HCT116 (cell line): ENCODE data around the gene COL7A1. TPM values are rescaled to one million over a fixed set of nuclear protein-coding genes. Genes with fewer than 3 reads are reported as not detected.

Experiments
- ATAC-seq: fragments of 200-7000 bp; cut with Tn5 transposase; 2 replicates; pipeline ENCODE4 v1.9.1; 2020; ENCODE audit warnings: mild to moderate bottlenecking, moderate library complexity
- BruUV-seq: library from RNA; stranded (reverse); fragments of 400-500 nt; replicated peaks from 2 replicates; lab custom pipeline; 2021; lab: Mats Ljungman, UMichigan
- CTCF ChIA-PET: fragments of 300-600 bp; sonication (Branson Sonifier 250); formaldehyde crosslinking; loops from one replicate; lab custom pipeline; 2021; ENCODE audit warnings: antibody characterized with exemption; lab: Charles Lee
- POLR2A ChIA-PET: fragments of 300-600, 350-600 bp; sonication (Branson Sonifier 250); formaldehyde crosslinking; loops from one replicate; lab custom pipeline; 2021; ENCODE audit warnings: antibody characterized with exemption; lab: Charles Lee
- RAD21 ChIA-PET, 2 experiments: fragments of 300-600 bp; sonication (Branson Sonifier 250); formaldehyde crosslinking; loops; one replicate each; lab custom pipeline; 2023; ENCODE audit warnings: low total read pairs in 2 of 2; ENCODE audit not compliant: uncharacterized antibody in 2 of 2, unreplicated experiment in 2 of 2, low non-redundant PET in 1 of 2; lab: Charles Lee
- DNase-seq: peaks from one replicate; pipeline ENCODE4 v3.0.0-alpha.2; 2010; ENCODE audit warnings: low read depth, low spot score
- H2AFZ ChIP-seq: fragments of 200-600 bp; shearing (Covaris generic), sonication (generic); 2 replicates; pipeline ENCODE4 v1.6.1; 2017; ENCODE audit warnings: low read depth, mixed run types, mixed read lengths, antibody characterized with exemption, low read length; ENCODE audit not compliant: poor library complexity, severe bottlenecking
- H3K27ac ChIP-seq: 2 replicates; pipeline ENCODE4 v1.5.1; 2012; ENCODE audit warnings: low read depth, low read length
- H3K27me3 ChIP-seq: fragments of 200-600 bp; sonication (generic); 2 replicates; pipeline ENCODE4 v1.6.1; 2016; ENCODE audit warnings: mixed run types, low read length, mixed read lengths; ENCODE audit not compliant: insufficient read depth
- H3K36me3 ChIP-seq, 2 experiments: fragments of 200-500 bp in 1 of 2; fragments of 200-600 bp in 1 of 2; sonication (Bioruptor generic) in 1 of 2; sonication (generic) in 1 of 2; 2 replicates each; pipeline versions ENCODE4 v1.5.1 to v1.6.1; 2014 to 2016; ENCODE audit warnings: low read length in 2 of 2, inconsistent platforms in 1 of 2, mixed read lengths in 1 of 2, mixed run types in 1 of 2; ENCODE audit not compliant: insufficient read depth in 2 of 2, control insufficient read depth in 1 of 2
- H3K4me1 ChIP-seq, 2 experiments: fragments of 200-600 bp in 1 of 2; sonication (generic) in 1 of 2; 2 replicates each; pipeline versions ENCODE4 v1.5.1 to v1.6.1; 2012 to 2017; ENCODE audit warnings: low read length in 2 of 2, inconsistent platforms in 1 of 2, mild to moderate bottlenecking in 1 of 2, mixed read lengths in 1 of 2, mixed run types in 1 of 2, moderate library complexity in 1 of 2; ENCODE audit not compliant: insufficient read depth in 2 of 2, control insufficient read depth in 1 of 2
- H3K4me2 ChIP-seq: fragments of 200-600 bp; sonication (generic); 2 replicates; pipeline ENCODE4 v1.6.1; 2017; ENCODE audit warnings: mixed run types, low read length, mixed read lengths
- H3K4me3 ChIP-seq, 2 experiments: fragments of 200-600 bp in 1 of 2; sonication (generic) in 1 of 2; replicated peaks in 1 of 2; 2 replicates each; pipeline ENCODE4 v1.5.1; 2011 to 2016; ENCODE audit warnings: low read length in 2 of 2, control low read depth in 1 of 2, low read depth in 1 of 2, mild to moderate bottlenecking in 1 of 2, mixed read lengths in 1 of 2, mixed run types in 1 of 2
- H3K79me2 ChIP-seq: fragments of 200-600 bp; sonication (generic); 2 replicates; pipeline ENCODE4 v1.6.1; 2017; ENCODE audit warnings: mild to moderate bottlenecking, mixed run types, low read length, moderate library complexity, mixed read lengths; ENCODE audit not compliant: insufficient read depth
- H3K9ac ChIP-seq: fragments of 200-600 bp; sonication (generic); 2 replicates; pipeline ENCODE4 v1.6.1; 2016; ENCODE audit warnings: low read length, mixed read lengths
- H3K9me2 ChIP-seq: fragments of 200-600 bp; sonication (generic), shearing (Covaris generic); 2 replicates; pipeline ENCODE4 v1.6.1; 2017; ENCODE audit warnings: mixed run types, mild to moderate bottlenecking, moderate library complexity; ENCODE audit not compliant: insufficient read depth
- H3K9me3 ChIP-seq, 2 experiments: fragments of 200-500 bp in 1 of 2; fragments of 200-600 bp in 1 of 2; sonication (Bioruptor generic) in 1 of 2; sonication (generic) in 1 of 2; 2 replicates each; pipeline ENCODE4 v1.6.1; 2014 to 2017; ENCODE audit warnings: low read length in 2 of 2, mixed read lengths in 2 of 2, inconsistent platforms in 1 of 2, low read depth in 1 of 2, mild to moderate bottlenecking in 1 of 2, mixed run types in 1 of 2, moderate library complexity in 1 of 2; ENCODE audit not compliant: control insufficient read depth in 1 of 2, insufficient read depth in 1 of 2
- H4K20me1 ChIP-seq: fragments of 200-600 bp; sonication (generic), shearing (Covaris generic); 2 replicates; pipeline ENCODE4 v1.6.1; 2017; ENCODE audit warnings: mixed run types, mild to moderate bottlenecking, moderate library complexity; ENCODE audit not compliant: insufficient read depth
- CEBPB ChIP-seq: IDR thresholded peaks from 2 replicates; pipeline ENCODE4 v1.6.1; 2012; ENCODE audit warnings: low read depth
- EGR1 ChIP-seq: IDR thresholded peaks from 2 replicates; pipeline ENCODE4 v1.6.1; 2012; ENCODE audit warnings: low read depth
- FOSL1 ChIP-seq: IDR thresholded peaks from 2 replicates; pipeline ENCODE4 v1.6.1; 2012; ENCODE audit warnings: low read depth
- POLR2A ChIP-seq: IDR thresholded peaks from 2 replicates; pipeline ENCODE4 v1.7.0; 2011; ENCODE audit warnings: borderline replicate concordance; ENCODE audit not compliant: insufficient read depth, insufficient read length; ENCODE audit errors: extremely low read depth
- POLR2AphosphoS5 ChIP-seq: IDR thresholded peaks from 2 replicates; pipeline ENCODE4 v1.6.1; 2011; ENCODE audit warnings: mild to moderate bottlenecking, low read depth, low read length, moderate library complexity
- SIN3A ChIP-seq: IDR thresholded peaks from 2 replicates; pipeline ENCODE4 v1.6.1; 2012; ENCODE audit warnings: low read depth
- SP1 ChIP-seq: IDR thresholded peaks from 2 replicates; pipeline ENCODE4 v1.6.1; 2012; ENCODE audit warnings: low read depth
- SRF ChIP-seq: IDR thresholded peaks from 2 replicates; pipeline ENCODE4 v1.6.1; 2012; ENCODE audit warnings: low read depth
- TCF7L2 ChIP-seq: IDR thresholded peaks from 2 replicates; pipeline ENCODE4 v1.7.0; 2011; ENCODE audit warnings: borderline replicate concordance, inconsistent platforms; ENCODE audit not compliant: insufficient read depth, insufficient read length; ENCODE audit errors: extremely low read depth
- ZBTB33 ChIP-seq: IDR thresholded peaks from 2 replicates; pipeline ENCODE4 v1.6.1; 2011; ENCODE audit warnings: mild to moderate bottlenecking, low read length, moderate library complexity; ENCODE audit not compliant: insufficient replicate concordance; ENCODE audit errors: extremely low read depth
- intact Hi-C: fragments of 100-400 bp; cut with micrococcal nuclease; formaldehyde crosslinking; loops from 2 replicates; pipeline ENCODE4 v1.10.0; 2022
- total RNA-seq: library from RNA; stranded (reverse); gene quantifications from one replicate; pipeline ENCODE4 v1.2.1, GENCODE V29; 2021; ENCODE audit not compliant: unreplicated experiment

The COL7A1 gene
- total RNA-seq, 1 experiment from 2014 or later = 11.4 TPM

- BruUV-seq = no TSS peak
- ATAC-seq = peak; percentile 64
- no peaks in the 10 kb centered on the region for H3K27me3 ChIP-seq
- peak overlapping the region; percentile 65 for H3K4me2 ChIP-seq
- ChIA-PET CTCF (no interaction called here), POLR2A (no interaction called here), RAD21 (no interaction called here)
- H3K9me3 ChIP-seq = no peaks in the 10 kb centered on the region
- H4K20me1 ChIP-seq = no peaks in the 10 kb centered on the region
- peaks cover 11 to 21% of the 10 kb centered on the region in 2 experiments for H3K4me1 ChIP-seq
- intact Hi-C loops = no loop called here
- peak; percentile 14; the same call in 1 of the 2 replicates for TF ChIP-seq FOSL1
- 0 out of 2 replicates have a peak, but pooled peaks have one; percentile 23 for TF ChIP-seq POLR2AphosphoS5
- no peak for TF ChIP-seq SIN3A
- H3K4me3 ChIP-seq = no peak overlapping the region; a peak in 1 of 4 replicates
- H3K36me3 ChIP-seq = peaks cover 5 to 28% of the 10 kb centered on the region in 2 experiments
- no peak overlapping the region for H2AFZ ChIP-seq
- H3K79me2 ChIP-seq = no peaks in the 10 kb centered on the region
- no peaks in the 10 kb centered on the region for H3K9me2 ChIP-seq
- no peak overlapping the region for H3K9ac ChIP-seq
- DNase-seq = no peak
- peak overlapping the region; percentile 31 for H3K27ac ChIP-seq
Observed at GRCh38 chr3:48595526-48596121, 495 bp upstream of the COL7A1 start.

- no peak for ATAC-seq
- H2AFZ ChIP-seq = no peak overlapping the region
Observed at GRCh38 chr3:48594417-48595049, 596 bp downstream of the COL7A1 start.

More at GRCh38 chr3:48594417-48595049, 596 bp downstream of the COL7A1 start:
- Histone ChIP-seq H3K27ac (no peak overlapping the region), H3K9me2 (no peaks in the 10 kb centered on the region), H3K4me1 (peaks cover 11 to 21% of the 10 kb centered on the region in 2 experiments), H3K36me3 (peaks cover 4 to 17% of the 10 kb centered on the region in 2 experiments; a peak in 3 of 4 replicates), H3K9me3 (no peaks in the 10 kb centered on the region), H4K20me1 (no peaks in the 10 kb centered on the region), H3K79me2 (no peaks in the 10 kb centered on the region), H3K4me3 (no peak overlapping the region), H3K4me2 (no peak overlapping the region), H3K9ac (no peak overlapping the region), H3K27me3 (no peaks in the 10 kb centered on the region)
- no TSS peak for BruUV-seq
- TF ChIP-seq ZBTB33 (no peak), POLR2AphosphoS5 (no peak), POLR2A (no peak), TCF7L2 (no peak), SP1 (no peak), FOSL1 (no peak), SRF (no peak), CEBPB (no peak), EGR1 (no peak)
- RAD21 ChIA-PET = no interaction called here
- CTCF ChIA-PET = no interaction called here
- POLR2A ChIA-PET = no interaction called here
- no peak for DNase-seq
- intact Hi-C loops = no loop called here
